ENCODE measurements around the gene CCDC50. TPM values are rescaled to one million over a fixed set of nuclear protein-coding genes. Genes with fewer than 3 reads are reported as not detected.

The CCDC50 gene
- total and polyA plus RNA-seq, 2 donors (not counting 3 experiments of a cell fraction or from before 2014, with no cell fraction given): 44.4 to 137 TPM

- ChIA-PET CTCF (interaction anchor here (1.9 kb wide), 1 partner anchor 154 kb away, joined by 4 read pairs; no protein-coding TSS in a partner anchor), POLR2A (no interaction called here)
- H4K20me1 ChIP-seq (replicated peaks; ENCODE audit: control insufficient read depth, extremely low read depth, insufficient read depth, low read length): no peaks in the 10 kb centered on the region
- dilution Hi-C loops (cut with MboI; ENCODE audit: extremely low pct_ligation_motif_present, low sequenced_read_pairs): no loop called here
- BruUV-seq (replicated peaks): no TSS peak
- H3K36me3 ChIP-seq (ENCODE audit: control insufficient read depth in 2 of 2, extremely low read depth in 1 of 2, insufficient read depth in 2 of 2, low read length in 2 of 2): peaks cover 0 to 3% of the 10 kb centered on the region in 2 experiments
- H3K27ac ChIP-seq (ENCODE audit: insufficient read depth, low read depth, low read length): no peak overlapping the region
- H3K79me2 ChIP-seq (ENCODE audit: control insufficient read depth, insufficient read depth, low read length): no peaks in the 10 kb centered on the region
- H2AFZ ChIP-seq (ENCODE audit: low read depth, low read length): no peak overlapping the region
- no peak overlapping the region for H3K4me3 ChIP-seq (replicated peaks in 1 of 3; ENCODE audit: insufficient read depth in 1 of 3, low read depth in 1 of 3, low read length in 3 of 3)
- intact Hi-C loops (cut with micrococcal nuclease): no loop called here
- no peaks in the 10 kb centered on the region for H3K9me3 ChIP-seq (replicated peaks; ENCODE audit: control insufficient read depth, insufficient read depth, low read length)
- H3K4me1 ChIP-seq (ENCODE audit: control insufficient read depth, extremely low read depth, insufficient read depth, low read length): no peaks in the 10 kb centered on the region
- no peak for TF ChIP-seq GATA2 (IDR thresholded peaks at IDR 0.05; ENCODE audit: insufficient read depth, insufficient read length, low read depth, low read length)
- no peak for TF ChIP-seq MYC (IDR thresholded peaks at IDR 0.05; ENCODE audit: low read depth, low read length)
- no peak for TF ChIP-seq CTCF (IDR thresholded peaks at IDR 0.05; ENCODE audit: extremely low read depth in 1 of 2, insufficient read depth in 1 of 2, low read depth in 1 of 2, low read length in 2 of 2)
- no peak overlapping the region for H3K9ac ChIP-seq (replicated peaks; ENCODE audit: extremely low read depth, insufficient read depth, low read length)
- DNase-seq (ENCODE audit: low read depth, low spot score) (no peak), FAIRE-seq (no peak)
- no peaks in the 10 kb centered on the region for H3K9me1 ChIP-seq (replicated peaks; ENCODE audit: control insufficient read depth, extremely low read depth, insufficient read depth, low read length)
- no peak overlapping the region for H3K4me2 ChIP-seq (ENCODE audit: insufficient read depth, low read length)
- H3K27me3 ChIP-seq (ENCODE audit: control insufficient read depth in 2 of 2, insufficient read depth in 2 of 2, low read length in 2 of 2): no peaks in the 10 kb centered on the region
Observed at GRCh38 chr3:191398607-191399006, 69.4 kb downstream of the CCDC50 start.

GRCh38 chr3:191399918-191400317 lies 70.7 kb downstream of the CCDC50 start:
- no TSS peak for BruUV-seq (replicated peaks)
- H3K9me1 ChIP-seq (replicated peaks; ENCODE audit: control insufficient read depth, extremely low read depth, insufficient read depth, low read length): no peaks in the 10 kb centered on the region
- H4K20me1 ChIP-seq (replicated peaks; ENCODE audit: control insufficient read depth, extremely low read depth, insufficient read depth, low read length): no peaks in the 10 kb centered on the region
- ChIA-PET POLR2A (no interaction called here), CTCF (interaction anchor here (0.6 to 1.0 kb wide), 4 partner anchors 16 to 156 kb away, joined by 3 to 4 read pairs (median 4); no protein-coding TSS in a partner anchor)
- H3K4me1 ChIP-seq (ENCODE audit: control insufficient read depth, extremely low read depth, insufficient read depth, low read length): no peaks in the 10 kb centered on the region
- FAIRE-seq (no peak), DNase-seq (ENCODE audit: low read depth, low spot score) (no peak)
- H3K27me3 ChIP-seq (ENCODE audit: control insufficient read depth in 2 of 2, insufficient read depth in 2 of 2, low read length in 2 of 2): no peaks in the 10 kb centered on the region
- intact Hi-C loops (cut with micrococcal nuclease) (no loop called here), dilution Hi-C loops (cut with MboI; ENCODE audit: extremely low pct_ligation_motif_present, low sequenced_read_pairs) (no loop called here)
- no peaks in the 10 kb centered on the region for H3K9me3 ChIP-seq (replicated peaks; ENCODE audit: control insufficient read depth, insufficient read depth, low read length)
- H3K4me2 ChIP-seq (ENCODE audit: insufficient read depth, low read length): no peak overlapping the region
- H3K9ac ChIP-seq (replicated peaks; ENCODE audit: extremely low read depth, insufficient read depth, low read length): no peak overlapping the region
- peaks cover 0 to 3% of the 10 kb centered on the region in 2 experiments for H3K36me3 ChIP-seq (ENCODE audit: control insufficient read depth in 2 of 2, extremely low read depth in 1 of 2, insufficient read depth in 2 of 2, low read length in 2 of 2)
- H3K79me2 ChIP-seq (ENCODE audit: control insufficient read depth, insufficient read depth, low read length): no peaks in the 10 kb centered on the region
- no peak for TF ChIP-seq JUN (IDR thresholded peaks at IDR 0.05; ENCODE audit: borderline replicate concordance, insufficient read depth, insufficient read length, low read depth)
- no peak for TF ChIP-seq MYC (IDR thresholded peaks at IDR 0.05; ENCODE audit: low read depth, low read length)
- TF ChIP-seq POLR2AphosphoS5 (IDR thresholded peaks at IDR 0.05; ENCODE audit: insufficient read depth, low read depth, low read length): no peak
- no peak for TF ChIP-seq MAX (IDR thresholded peaks at IDR 0.05; ENCODE audit: insufficient read depth, insufficient read length)
- no peak for TF ChIP-seq POLR2A (IDR thresholded peaks at IDR 0.05; ENCODE audit: low read depth, low read length)
- no peak for TF ChIP-seq FOS (IDR thresholded peaks at IDR 0.05; ENCODE audit: borderline replicate concordance, insufficient read depth, low read length)
- no peak for TF ChIP-seq GATA2 (IDR thresholded peaks at IDR 0.05; ENCODE audit: insufficient read depth, insufficient read length, low read depth, low read length)
- TF ChIP-seq CTCF (IDR thresholded peaks at IDR 0.05; ENCODE audit: extremely low read depth in 1 of 2, insufficient read depth in 1 of 2, low read depth in 1 of 2, low read length in 2 of 2): no peak
- TF ChIP-seq EZH2 (IDR thresholded peaks at IDR 0.05; ENCODE audit: borderline replicate concordance, low read depth, low read length, severe bottlenecking): no peak
- H3K4me3 ChIP-seq (replicated peaks in 1 of 3; ENCODE audit: insufficient read depth in 1 of 3, low read depth in 1 of 3, low read length in 3 of 3): no peak overlapping the region
- H2AFZ ChIP-seq (ENCODE audit: low read depth, low read length): no peak overlapping the region
- no peak overlapping the region for H3K27ac ChIP-seq (ENCODE audit: insufficient read depth, low read depth, low read length)

Data from endothelial cell of umbilical vein (primary cell).